DOHH2 (cell line): ENCODE data around the gene ACTL7A.

Source experiments
- CTCF ChIP-seq: fragments of 200-600 bp; sonication (generic); IDR thresholded peaks from one replicate; pipeline ENCODE4 v1.5.1; 2014; ENCODE audit warnings: antibody characterized with exemption, mild to moderate bottlenecking, low read depth, low read length; ENCODE audit not compliant: poor library complexity, severe bottlenecking
- EZH2phosphoT487 ChIP-seq: fragments of 200-600 bp; sonication (generic); IDR thresholded peaks from 2 replicates; pipeline ENCODE4 v1.6.1; 2017; ENCODE audit warnings: borderline replicate concordance, mild to moderate bottlenecking, antibody characterized with exemption, low read length, moderate library complexity, mixed read lengths

- TF ChIP-seq CTCF (no peak), EZH2phosphoT487 (no peak)
These were observed 38.2 kb upstream of the ACTL7A start for GRCh38 chr9:108823829-108824228.
